GM18867 (cell line): Measurements from ENCODE around the gene TMEM164.

Source experiments
- ATAC-seq: cut with Tn5 transposase; IDR thresholded peaks from one replicate; pipeline ENCODE4 v1.9.1; 2021; ENCODE audit warnings: mild to moderate bottlenecking, moderate library complexity; ENCODE audit not compliant: unreplicated experiment

The TMEM164 gene

DNA sequence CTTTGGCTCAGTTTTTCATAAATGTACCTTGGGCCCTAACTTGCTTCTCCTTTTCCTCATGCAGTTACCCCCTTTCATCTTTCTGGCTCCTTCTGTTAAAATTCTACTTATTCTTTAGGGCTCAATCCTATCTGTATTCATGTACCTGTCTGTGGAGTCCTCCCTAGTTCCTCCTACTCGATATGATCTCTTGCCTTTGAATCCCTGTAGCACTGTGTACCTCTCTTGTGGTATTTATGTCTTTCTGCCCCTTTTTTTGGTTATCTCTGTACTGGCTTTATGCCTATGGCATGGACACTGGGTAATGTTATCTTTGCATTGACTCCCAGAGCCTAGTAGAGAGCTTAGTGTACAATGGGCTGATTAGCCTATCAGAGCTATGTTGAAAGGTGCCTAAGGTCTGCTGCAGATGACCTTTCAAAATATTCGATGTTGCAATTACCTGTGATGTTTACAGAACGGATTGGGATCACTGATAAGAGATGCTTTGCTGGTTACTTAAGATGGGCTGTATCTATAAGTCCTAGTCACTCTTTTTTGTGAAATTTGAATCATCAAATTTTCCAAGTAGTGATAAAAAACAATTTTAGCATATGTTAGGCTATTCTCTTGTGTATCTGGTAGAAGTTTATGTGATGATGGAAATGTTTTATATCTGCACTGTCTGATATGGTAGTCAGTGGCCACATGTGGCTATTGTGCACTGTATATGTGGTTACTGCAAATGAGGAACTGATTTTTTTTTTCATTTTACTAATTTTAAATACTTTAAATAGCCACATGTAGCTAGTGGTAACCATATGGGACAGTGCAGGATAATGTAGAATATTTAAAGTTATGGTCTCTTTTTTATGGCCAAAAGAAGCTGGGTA lies 33.5 kb downstream of the TMEM164 start:
- ATAC-seq, result no peak

- no peak for ATAC-seq
These were observed 34.3 kb downstream of the TMEM164 start for GRCh38 chrX:110037178-110037577.

GRCh38 chrX:110038900-110039299 lies 36.0 kb downstream of the TMEM164 start:
- no peak for ATAC-seq

GRCh38 chrX:110041980-110042379 lies 39.1 kb downstream of the TMEM164 start:
- ATAC-seq, result no peak

DNA sequence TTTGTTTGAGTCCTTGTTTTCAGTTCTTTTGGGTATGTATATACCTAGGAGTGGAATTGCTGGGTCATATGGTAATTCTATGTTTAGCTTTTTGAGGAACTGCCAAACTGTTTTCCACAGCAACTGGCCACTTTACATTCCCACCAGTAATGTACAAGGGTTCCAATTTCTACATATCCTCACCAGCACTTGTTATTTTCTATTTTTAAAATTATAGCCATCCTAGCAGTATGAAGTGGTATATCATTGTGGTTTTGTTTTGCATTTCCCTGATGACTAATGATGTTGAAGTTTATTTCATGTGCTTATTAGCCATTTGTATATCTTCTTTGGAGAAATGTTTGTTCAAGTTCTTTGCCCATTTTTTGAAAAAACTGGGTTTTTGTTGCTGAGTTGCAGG lies 39.6 kb downstream of the TMEM164 start:
- no peak for ATAC-seq

DNA sequence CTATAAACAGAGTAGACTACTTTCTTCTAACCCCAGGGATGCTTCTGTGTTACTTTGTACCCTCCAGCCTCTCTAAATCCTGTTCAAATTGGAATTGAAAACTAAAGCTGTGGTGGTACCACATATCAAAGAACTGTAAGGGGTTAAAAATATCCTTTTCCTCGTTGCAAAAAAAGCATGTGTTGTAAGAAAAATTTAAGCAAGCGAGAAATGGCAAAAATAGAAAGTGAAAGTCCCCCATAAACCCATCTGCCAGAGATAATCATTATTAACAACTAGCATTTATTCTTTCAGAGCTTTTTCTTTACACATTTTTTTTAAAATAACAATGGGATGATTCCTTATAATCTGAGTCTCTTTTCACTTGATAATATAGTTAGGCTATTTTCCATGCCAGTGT lies 40.6 kb downstream of the TMEM164 start:
- no peak for ATAC-seq

DNA sequence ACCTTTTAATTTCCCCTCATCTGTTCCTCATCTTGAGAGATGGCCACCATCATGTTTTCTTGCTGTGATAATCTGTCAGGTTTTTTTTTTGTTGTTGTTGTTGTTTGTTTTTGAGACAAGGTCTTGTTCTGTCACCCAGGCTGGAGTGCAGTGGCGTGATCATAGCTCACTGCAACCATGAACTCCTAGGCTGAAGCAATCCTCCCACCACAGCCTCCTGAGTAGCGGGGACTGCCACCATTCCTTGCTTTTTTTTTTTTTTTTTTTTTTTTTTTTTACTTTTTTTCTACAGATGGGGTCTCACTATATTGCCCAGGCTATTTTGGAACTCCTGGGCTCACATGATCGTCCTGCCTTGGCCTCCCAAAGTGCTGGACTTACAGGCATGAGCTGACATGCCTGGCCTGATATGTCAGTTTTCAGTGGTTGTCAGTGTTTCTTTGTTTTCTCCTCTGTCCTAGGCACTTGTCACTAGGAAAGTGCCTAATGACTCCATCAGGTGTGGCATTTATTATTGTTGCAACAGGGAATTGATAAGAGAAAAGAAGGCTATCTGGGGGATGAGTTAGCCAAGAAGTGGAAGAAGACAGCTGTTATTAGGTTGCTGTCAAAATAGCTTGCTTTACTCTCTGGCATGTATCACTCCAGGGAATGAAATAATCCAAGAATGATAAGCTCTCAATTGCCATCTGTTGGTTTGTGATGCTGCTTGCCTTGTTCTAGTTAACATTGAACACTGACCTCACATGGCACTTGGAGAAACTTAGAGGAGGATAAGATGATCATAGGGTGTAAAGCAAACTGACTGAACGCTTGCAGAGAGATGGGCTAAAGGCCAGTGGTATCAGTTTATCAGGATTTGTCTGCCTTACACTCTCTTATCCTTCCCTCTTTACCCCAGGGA lies 41.7 kb downstream of the TMEM164 start:
- ATAC-seq, result no peak

GRCh38 chrX:110045421-110045820 lies 42.5 kb downstream of the TMEM164 start:
- ATAC-seq, result no peak

DNA sequence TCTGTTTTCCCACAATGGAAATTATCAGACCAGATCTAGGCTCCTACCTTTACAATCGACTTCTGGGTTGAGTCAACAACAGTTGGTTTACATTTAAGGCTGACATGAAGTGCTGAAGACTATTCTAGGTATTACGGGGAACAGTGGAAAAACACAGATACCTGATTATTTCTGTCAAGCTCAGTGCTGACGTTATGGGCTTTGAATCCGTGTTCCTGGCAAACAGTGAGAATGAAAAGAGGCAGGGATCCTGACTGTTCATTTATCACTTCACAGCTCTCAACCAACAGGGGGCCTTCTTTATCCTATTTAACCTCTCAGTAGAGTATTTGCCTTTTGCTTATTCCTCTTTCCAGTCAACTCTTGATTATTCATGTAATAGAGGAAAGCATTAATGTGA lies 43.1 kb downstream of the TMEM164 start:
- no peak for ATAC-seq

DNA sequence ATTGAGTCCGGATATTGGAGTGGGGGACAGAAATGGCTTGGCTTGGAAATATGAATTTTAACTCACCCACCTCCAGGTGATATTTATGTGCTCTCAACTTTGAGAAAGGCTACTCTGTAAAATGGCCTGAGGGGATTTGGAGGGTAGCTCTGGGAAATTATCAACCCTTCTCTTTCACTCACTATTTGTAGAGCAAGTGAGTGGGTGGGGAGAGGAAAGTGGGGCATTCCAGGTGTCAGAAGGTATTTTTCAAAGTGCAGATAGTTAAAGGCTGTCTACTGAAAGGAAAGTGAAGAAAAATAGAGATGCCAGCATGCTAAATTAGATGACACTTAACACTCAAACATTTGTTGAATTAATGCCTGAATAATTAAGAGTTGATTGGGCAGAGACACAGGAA lies 44.1 kb downstream of the TMEM164 start:
- no peak for ATAC-seq

DNA sequence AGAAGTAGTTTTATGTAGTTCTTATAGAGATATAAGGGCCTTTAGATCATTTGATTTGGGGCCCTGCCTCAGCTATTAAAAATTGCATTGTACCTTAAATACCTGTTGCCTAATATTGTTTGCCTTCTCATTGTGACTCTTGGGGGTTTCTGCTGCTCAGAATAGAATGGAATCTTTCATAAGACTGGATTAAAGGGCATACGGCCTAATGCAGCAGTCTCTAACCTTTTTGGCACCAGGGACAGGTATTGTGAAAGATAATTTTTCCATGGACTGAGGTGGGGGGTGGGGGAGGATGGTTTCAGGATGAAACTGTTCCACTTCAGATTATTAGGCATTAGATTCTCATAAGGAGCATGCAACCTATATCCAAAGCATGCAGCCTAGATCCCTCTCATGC lies 46.2 kb downstream of the TMEM164 start:
- no peak for ATAC-seq

DNA sequence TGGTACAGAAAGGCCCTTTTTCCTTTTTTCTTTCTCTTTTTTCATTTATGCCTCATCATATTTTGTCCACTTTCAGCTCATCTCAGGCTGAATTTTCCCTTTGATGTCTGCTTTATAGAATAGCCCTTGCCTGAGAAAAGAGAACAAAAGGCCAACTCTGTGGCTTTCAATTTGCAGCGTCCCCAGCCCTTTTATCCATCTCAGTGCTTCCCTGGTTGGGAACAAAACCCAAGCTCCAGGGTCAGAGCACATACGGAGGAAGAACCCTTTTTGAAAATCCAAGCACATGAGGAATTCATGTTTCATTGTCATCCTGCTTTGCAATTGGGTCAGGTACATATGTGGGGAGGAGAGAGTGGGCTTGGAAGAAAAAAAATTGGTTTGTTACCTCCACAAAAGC lies 47.5 kb downstream of the TMEM164 start:
- no peak for ATAC-seq

- ATAC-seq, result no peak
These were observed 48.0 kb downstream of the TMEM164 start for GRCh38 chrX:110050901-110051300.

- ATAC-seq, result no peak
These were observed 48.6 kb downstream of the TMEM164 start for GRCh38 chrX:110051559-110051958.

DNA sequence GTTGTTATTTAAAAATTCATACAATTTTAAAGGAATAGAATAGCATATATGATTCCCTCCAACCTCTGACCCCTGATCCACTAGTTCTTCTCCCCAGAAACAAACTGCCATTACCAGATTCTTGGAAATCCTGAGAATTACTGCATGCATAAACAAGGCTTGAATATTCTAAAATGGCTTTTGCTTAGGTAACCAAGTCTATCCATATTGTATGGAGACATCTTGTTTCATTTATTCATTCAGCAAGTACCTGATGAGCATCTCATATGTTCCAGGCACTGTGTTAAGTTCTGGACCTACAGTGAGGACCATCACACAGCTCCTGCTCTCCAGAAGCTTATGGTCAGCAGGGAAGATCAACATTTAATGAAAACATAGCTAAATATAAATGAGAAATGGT lies 49.4 kb downstream of the TMEM164 start:
- no peak for ATAC-seq

DNA sequence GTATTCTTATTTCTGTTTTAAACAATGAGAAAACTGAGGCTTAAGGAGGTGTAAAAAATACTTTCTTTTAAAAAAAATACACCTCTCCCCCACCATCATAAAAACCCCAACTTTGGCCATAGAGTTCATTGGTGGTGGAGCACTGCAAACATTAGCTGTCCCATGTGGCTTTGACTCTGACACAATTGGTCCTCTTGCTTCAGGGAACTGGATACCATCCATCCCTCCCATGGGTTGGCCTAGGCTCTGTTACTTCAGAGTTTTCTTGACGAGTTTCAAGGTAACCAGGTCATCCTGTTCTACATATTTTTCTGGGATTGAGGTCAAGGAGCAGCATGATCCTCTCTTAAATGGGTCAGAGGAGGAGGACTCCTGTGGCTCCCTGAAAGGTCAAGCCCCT lies 50.5 kb downstream of the TMEM164 start:
- no peak for ATAC-seq

- ATAC-seq, result no peak
These were observed 52.7 kb downstream of the TMEM164 start for GRCh38 chrX:110055616-110056015.

DNA sequence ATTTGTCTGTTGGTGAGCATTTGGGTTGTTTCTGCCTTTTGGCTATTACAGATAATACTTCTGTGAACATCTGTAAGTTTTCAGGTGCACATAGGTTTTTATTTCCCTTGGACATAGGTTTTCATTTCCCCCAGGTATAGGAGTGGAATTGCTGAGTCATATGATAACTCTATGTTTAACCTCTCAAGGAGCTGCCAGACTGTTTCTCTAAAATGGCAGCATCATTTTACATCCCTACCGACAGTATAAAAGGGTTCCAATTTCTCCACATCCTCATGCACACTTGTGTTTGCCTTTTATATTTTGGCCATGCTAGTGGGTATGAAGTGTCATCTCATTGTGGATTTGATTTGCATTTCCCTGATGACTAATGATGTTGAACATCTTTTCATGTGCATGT lies 53.5 kb downstream of the TMEM164 start:
- ATAC-seq, result no peak

GRCh38 chrX:110059410-110059809 lies 56.5 kb downstream of the TMEM164 start:
- ATAC-seq, result no peak

GRCh38 chrX:110060317-110060716 lies 57.4 kb downstream of the TMEM164 start:
- no peak for ATAC-seq

DNA sequence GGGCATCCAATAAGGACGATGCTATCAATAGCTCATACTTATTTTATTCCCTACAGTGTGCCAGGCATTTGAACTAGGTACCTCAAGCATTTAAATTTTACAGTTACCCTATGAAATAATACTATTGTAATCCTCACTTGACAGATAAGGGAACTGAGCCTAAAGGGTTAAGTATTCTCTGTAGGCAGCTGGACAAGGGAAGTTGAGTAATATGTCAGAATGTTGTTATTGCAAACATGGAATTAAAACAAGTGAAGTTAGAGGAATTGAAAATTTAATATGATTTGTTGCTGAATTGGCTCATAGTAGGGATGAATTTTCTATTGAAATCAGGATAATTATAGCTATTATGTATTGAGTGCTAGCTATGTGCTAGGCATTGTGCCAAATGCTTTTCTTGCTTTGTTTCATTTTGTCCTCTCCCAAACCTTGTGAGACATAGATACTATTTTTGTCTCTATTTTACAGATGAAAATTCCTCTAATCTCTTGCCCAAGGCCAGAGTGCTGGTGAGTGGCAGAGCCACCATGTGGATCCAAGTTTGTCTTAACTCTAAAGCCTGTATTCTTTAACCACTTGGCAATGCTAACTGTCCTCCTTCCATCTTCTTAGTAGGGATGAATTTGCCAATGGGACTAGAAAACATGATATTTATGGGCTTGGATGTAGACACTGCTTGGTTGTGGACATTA lies 58.1 kb downstream of the TMEM164 start:
- ATAC-seq, result no peak
